PC-3 (cell line): ENCODE measurements around the gene LDB1. TPM values are rescaled to one million over a fixed set of nuclear protein-coding genes. Genes with fewer than 3 reads are reported as not detected.

Source experiments
- ATAC-seq: fragments of 200-7000 bp; cut with Tn5 transposase; 2 replicates; pipeline ENCODE4 v1.9.1; 2020; ENCODE audit warnings: mild to moderate bottlenecking, moderate library complexity
- BruUV-seq: library from RNA; stranded (reverse); fragments of 400-500 nt; replicated peaks from 2 replicates; lab custom pipeline; 2021; lab: Mats Ljungman, UMichigan
- CTCF ChIA-PET: fragments of 300-600 bp; sonication (Branson Sonifier 250); formaldehyde crosslinking; loops from one replicate; lab custom pipeline; 2022; ENCODE audit warnings: antibody characterized with exemption; lab: Charles Lee
- POLR2A ChIA-PET: fragments of 300-600 bp; sonication (Branson Sonifier 250); formaldehyde crosslinking; loops from one replicate; lab custom pipeline; 2022; ENCODE audit warnings: antibody characterized with exemption; ENCODE audit not compliant: unreplicated experiment; lab: Charles Lee
- DNase-seq: peaks from one replicate; pipeline ENCODE4 v3.0.0-alpha.2; 2015
- H2AFZ ChIP-seq: fragments of 300-600 bp; sonication (generic); 2 replicates; pipeline ENCODE4 v1.6.0; 2016; ENCODE audit warnings: antibody characterized with exemption, low read length
- H3F3A ChIP-seq: fragments of 300-600 bp; sonication (generic); one replicate; pipeline ENCODE4 v1.6.0; 2017; ENCODE audit warnings: antibody characterized with exemption, low read length, control low read depth, mild to moderate bottlenecking; ENCODE audit not compliant: unreplicated experiment
- H3K27ac ChIP-seq: fragments of 300-600 bp; sonication (generic); 2 replicates; pipeline ENCODE4 v1.5.1; 2016; ENCODE audit warnings: mild to moderate bottlenecking, low read length
- H3K27me3 ChIP-seq: fragments of 300-600 bp; sonication (generic); 2 replicates; pipeline ENCODE4 v1.6.1; 2016; ENCODE audit warnings: low read length, mixed read lengths
- H3K36me3 ChIP-seq: fragments of 300-600 bp; sonication (generic); 2 replicates; pipeline ENCODE4 v1.6.1; 2016; ENCODE audit warnings: low read depth, mixed run types, low read length, mixed read lengths
- H3K4me1 ChIP-seq: fragments of 300-600 bp; sonication (generic); 2 replicates; pipeline ENCODE4 v1.5.1; 2016; ENCODE audit warnings: low read length; ENCODE audit not compliant: insufficient read depth
- H3K4me2 ChIP-seq: fragments of 300-600 bp; sonication (generic); 2 replicates; pipeline ENCODE4 v1.6.0; 2016; ENCODE audit warnings: low read length
- H3K4me3 ChIP-seq: fragments of 300-600 bp; sonication (generic); 2 replicates; pipeline ENCODE4 v1.5.1; 2016; ENCODE audit warnings: mild to moderate bottlenecking, low read length, mixed read lengths
- H3K79me2 ChIP-seq: fragments of 300-600 bp; sonication (generic); 2 replicates; pipeline ENCODE4 v1.6.1; 2017; ENCODE audit warnings: low read length, mixed read lengths
- H3K9ac ChIP-seq: fragments of 300-600 bp; sonication (generic); 2 replicates; pipeline ENCODE4 v1.6.0; 2016; ENCODE audit warnings: mild to moderate bottlenecking, low read length
- H3K9me2 ChIP-seq: fragments of 300-600 bp; sonication (generic); replicated peaks from 2 replicates; pipeline ENCODE4 v1.6.1; 2016; ENCODE audit warnings: mixed run types, low read length, mixed read lengths
- H3K9me3 ChIP-seq: fragments of 300-600 bp; sonication (generic); 2 replicates; pipeline ENCODE4 v1.6.1; 2016; ENCODE audit warnings: low read length, mixed read lengths
- H4K20me1 ChIP-seq: fragments of 300-600 bp; sonication (generic); 2 replicates; pipeline ENCODE4 v1.6.1; 2016; ENCODE audit warnings: low read length, mixed read lengths
- EZH2 ChIP-seq: fragments of 300-600 bp; sonication (generic); IDR thresholded peaks from one replicate; pipeline ENCODE4 v1.6.1; 2017; ENCODE audit warnings: antibody characterized with exemption, mild to moderate bottlenecking, low read length; ENCODE audit not compliant: unreplicated experiment
- EZH2phosphoT487 ChIP-seq: fragments of 300-600 bp; sonication (generic); IDR thresholded peaks from 2 replicates; pipeline ENCODE4 v1.6.1; 2018; ENCODE audit warnings: mild to moderate bottlenecking, antibody characterized with exemption, low read length, borderline replicate concordance
- intact Hi-C: fragments of 100-400 bp; cut with micrococcal nuclease; formaldehyde crosslinking; loops from 2 replicates; pipeline ENCODE4 v1.9.0; 2023
- total RNA-seq: library from RNA; depleted of rRNA; stranded (reverse); fragments of >200 nt; gene quantifications from 2 replicates; pipeline ENCODE4 v1.2.3, GENCODE V29; 2014
- TF ChIP-seq, protein P1 (sequence below): fragments of 300-600 bp; sonication (generic); conservative IDR thresholded peaks from 2 replicates; pipeline ENCODE4 v1.5.1; 2017; ENCODE audit warnings: antibody characterized with exemption, low read depth, mild to moderate bottlenecking, low read length

Gene LDB1
- total RNA-seq, 1 experiment from 2014 or later: 34.2 TPM

DNA sequence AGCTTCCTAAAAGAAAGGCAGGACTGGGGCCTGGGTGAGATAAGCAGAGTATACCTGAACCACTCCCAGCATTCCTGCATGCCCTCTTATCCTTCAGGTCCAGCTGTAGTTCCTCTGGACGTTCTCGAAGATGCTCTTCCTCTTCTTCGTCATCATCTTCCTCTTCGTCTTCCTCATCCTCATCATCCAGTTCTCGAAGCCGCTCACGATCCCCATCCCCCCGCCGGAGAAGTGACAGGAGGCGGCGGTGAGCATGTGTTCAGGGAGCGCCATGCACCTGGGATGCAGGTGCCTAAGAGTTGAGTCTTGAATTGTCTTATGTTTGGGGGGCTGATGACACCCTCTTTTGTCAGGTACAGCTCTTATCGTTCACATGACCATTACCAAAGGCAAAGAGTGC, 28.1 kb upstream of the LDB1 start:
- peaks cover 11% of the 10 kb centered on the region for H3K79me2 ChIP-seq
- no peak for TF ChIP-seq EZH2phosphoT487
- TF ChIP-seq, protein P1, sequence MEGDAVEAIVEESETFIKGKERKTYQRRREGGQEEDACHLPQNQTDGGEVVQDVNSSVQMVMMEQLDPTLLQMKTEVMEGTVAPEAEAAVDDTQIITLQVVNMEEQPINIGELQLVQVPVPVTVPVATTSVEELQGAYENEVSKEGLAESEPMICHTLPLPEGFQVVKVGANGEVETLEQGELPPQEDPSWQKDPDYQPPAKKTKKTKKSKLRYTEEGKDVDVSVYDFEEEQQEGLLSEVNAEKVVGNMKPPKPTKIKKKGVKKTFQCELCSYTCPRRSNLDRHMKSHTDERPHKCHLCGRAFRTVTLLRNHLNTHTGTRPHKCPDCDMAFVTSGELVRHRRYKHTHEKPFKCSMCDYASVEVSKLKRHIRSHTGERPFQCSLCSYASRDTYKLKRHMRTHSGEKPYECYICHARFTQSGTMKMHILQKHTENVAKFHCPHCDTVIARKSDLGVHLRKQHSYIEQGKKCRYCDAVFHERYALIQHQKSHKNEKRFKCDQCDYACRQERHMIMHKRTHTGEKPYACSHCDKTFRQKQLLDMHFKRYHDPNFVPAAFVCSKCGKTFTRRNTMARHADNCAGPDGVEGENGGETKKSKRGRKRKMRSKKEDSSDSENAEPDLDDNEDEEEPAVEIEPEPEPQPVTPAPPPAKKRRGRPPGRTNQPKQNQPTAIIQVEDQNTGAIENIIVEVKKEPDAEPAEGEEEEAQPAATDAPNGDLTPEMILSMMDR: no peak
- TF ChIP-seq EZH2: no peak
- ChIA-PET POLR2A (interaction anchor here (0.7 kb wide), 1 partner anchor 213 kb away, joined by 3 read pairs; no protein-coding TSS in a partner anchor), CTCF (interaction anchor here (0.7 kb wide), 1 partner anchor 687 kb away, joined by 3 read pairs; no protein-coding TSS in a partner anchor)
- ATAC-seq (no peak), DNase-seq (no peak)
- no peak overlapping the region for H2AFZ ChIP-seq
- peaks cover 3% of the 10 kb centered on the region; the same call in 1 of the 2 replicates for H4K20me1 ChIP-seq
- peaks cover 42% of the 10 kb centered on the region; the same call in 1 of the 2 replicates for H3K36me3 ChIP-seq
- H3K9me2 ChIP-seq: no peaks in the 10 kb centered on the region
- intact Hi-C loops: no loop called here
- no TSS peak for BruUV-seq
- peaks cover 20% of the 10 kb centered on the region for H3K4me1 ChIP-seq
- H3K9me3 ChIP-seq: no peaks in the 10 kb centered on the region
- H3K4me3 ChIP-seq: no peak overlapping the region
- no peak overlapping the region for H3K9ac ChIP-seq
- no peaks in the 10 kb centered on the region for H3K27me3 ChIP-seq
- peaks cover 10% of the 10 kb centered on the region for H3F3A ChIP-seq
- no peak overlapping the region for H3K4me2 ChIP-seq
- H3K27ac ChIP-seq: no peak overlapping the region

DNA sequence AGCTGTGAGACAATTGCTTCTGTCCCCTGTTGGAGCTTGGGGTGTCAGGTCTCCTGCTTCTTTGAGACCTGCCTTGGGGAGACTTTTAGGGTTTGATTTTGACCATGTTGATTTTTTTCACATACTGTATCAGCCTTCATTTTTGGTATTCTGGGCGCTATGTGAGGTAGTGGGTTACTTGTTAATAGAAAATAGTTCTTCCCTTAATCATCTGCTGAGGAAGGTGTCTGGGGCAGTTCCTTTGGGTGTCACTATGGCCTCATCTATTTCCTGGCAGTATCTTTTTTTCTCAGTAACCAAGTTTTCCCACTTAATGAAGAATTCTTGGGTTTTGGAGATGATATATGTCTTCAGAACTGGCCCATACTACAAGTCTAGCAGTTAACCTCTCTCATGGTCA, 27.4 kb upstream of the LDB1 start:
- peaks cover 10% of the 10 kb centered on the region for H3F3A ChIP-seq
- no peak overlapping the region for H3K27ac ChIP-seq
- CTCF ChIA-PET: interaction anchor here (0.7 kb wide), 1 partner anchor 688 kb away, joined by 3 read pairs; no protein-coding TSS in a partner anchor
- peaks cover 4% of the 10 kb centered on the region for H3K79me2 ChIP-seq
- no peak overlapping the region for H2AFZ ChIP-seq
- no TSS peak for BruUV-seq
- H3K9me2 ChIP-seq: no peaks in the 10 kb centered on the region
- H3K4me3 ChIP-seq: no peak overlapping the region
- DNase-seq (no peak), ATAC-seq (no peak)
- POLR2A ChIA-PET: interaction anchor here (0.7 kb wide), 1 partner anchor 214 kb away, joined by 3 read pairs; no protein-coding TSS in a partner anchor
- no peak overlapping the region for H3K9ac ChIP-seq
- TF ChIP-seq, protein P1: no peak
- TF ChIP-seq EZH2: no peak
- no peak for TF ChIP-seq EZH2phosphoT487
- H3K27me3 ChIP-seq: no peaks in the 10 kb centered on the region
- peaks cover 47% of the 10 kb centered on the region for H3K36me3 ChIP-seq
- 0 out of 2 replicates have a peak, but pooled peaks cover 3% of the 10 kb centered on the region for H4K20me1 ChIP-seq
- peaks cover 20% of the 10 kb centered on the region for H3K4me1 ChIP-seq
- H3K9me3 ChIP-seq: no peaks in the 10 kb centered on the region
- H3K4me2 ChIP-seq: no peak overlapping the region
- intact Hi-C loops: no loop called here

DNA sequence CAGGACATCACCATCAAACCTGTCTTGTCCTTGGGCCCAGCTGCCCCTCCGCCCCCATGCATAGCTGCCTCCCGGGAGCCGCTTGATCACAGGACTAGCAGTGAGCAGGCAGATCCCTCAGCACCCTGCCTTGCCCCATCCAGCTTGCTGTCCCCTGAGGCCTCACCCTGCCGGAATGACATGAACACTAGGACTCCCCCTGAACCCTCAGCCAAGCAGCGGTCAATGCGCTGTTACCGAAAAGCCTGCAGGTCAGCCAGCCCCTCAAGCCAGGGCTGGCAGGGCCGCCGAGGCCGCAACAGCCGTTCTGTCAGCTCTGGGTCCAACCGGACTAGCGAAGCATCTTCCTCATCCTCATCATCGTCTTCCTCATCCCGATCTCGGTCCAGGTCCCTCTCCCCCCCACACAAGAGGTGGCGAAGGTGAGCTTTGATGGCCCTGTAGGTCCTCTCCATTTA, 26.8 kb upstream of the LDB1 start:
- TF ChIP-seq EZH2phosphoT487: no peak
- TF ChIP-seq EZH2: no peak
- TF ChIP-seq, protein P1: no peak
- peaks cover 47% of the 10 kb centered on the region for H3K36me3 ChIP-seq

More for the DNA sequence above, 26.8 kb upstream of the LDB1 start:
- H3K9ac ChIP-seq: no peak overlapping the region
- peaks cover 10% of the 10 kb centered on the region for H3F3A ChIP-seq
- H2AFZ ChIP-seq: no peak overlapping the region
- H3K27ac ChIP-seq: no peak overlapping the region
- intact Hi-C loops: no loop called here
- no peaks in the 10 kb centered on the region for H3K9me2 ChIP-seq
- DNase-seq (no peak), ATAC-seq (no peak)
- H3K27me3 ChIP-seq: no peaks in the 10 kb centered on the region
- peaks cover 20% of the 10 kb centered on the region for H3K4me1 ChIP-seq
- no TSS peak for BruUV-seq
- no peak overlapping the region for H3K4me3 ChIP-seq
- H3K9me3 ChIP-seq: no peaks in the 10 kb centered on the region
- no peak overlapping the region for H3K4me2 ChIP-seq
- CTCF ChIA-PET: no interaction called here
- 0 out of 2 replicates have a peak, but pooled peaks cover 3% of the 10 kb centered on the region for H4K20me1 ChIP-seq
- peaks cover under 1% of the 10 kb centered on the region; the same call in 1 of the 2 replicates for H3K79me2 ChIP-seq
- POLR2A ChIA-PET: no interaction called here
